GM23248 (cell line): ENCODE results near the gene SYNE1. TPM values are rescaled to one million over a fixed set of nuclear protein-coding genes. Genes with fewer than 3 reads are reported as not detected.

Experiments
- DNase-seq: peaks from one replicate; pipeline ENCODE4 v3.0.0-alpha.2; 2015
- H2AFZ ChIP-seq: fragments of 200-600 bp; sonication (generic); 2 replicates; pipeline ENCODE4 v1.6.1; 2016; ENCODE audit warnings: antibody characterized with exemption
- H3F3A ChIP-seq: fragments of 200-600 bp; sonication (generic); 2 replicates; pipeline ENCODE4 v1.6.1; 2016; ENCODE audit warnings: mild to moderate bottlenecking, antibody characterized with exemption, mixed run types; ENCODE audit not compliant: insufficient read depth
- H3K27ac ChIP-seq: fragments of 200-600 bp; sonication (generic); 2 replicates; pipeline ENCODE4 v1.5.1; 2016; ENCODE audit warnings: mild to moderate bottlenecking
- H3K27me3 ChIP-seq: fragments of 200-600 bp; sonication (generic); replicated peaks from 2 replicates; pipeline ENCODE4 v1.6.1; 2016; ENCODE audit warnings: mild to moderate bottlenecking; ENCODE audit not compliant: insufficient read depth
- H3K36me3 ChIP-seq: fragments of 200-600 bp; sonication (generic); 2 replicates; pipeline ENCODE4 v1.6.1; 2016; ENCODE audit warnings: low read depth, mild to moderate bottlenecking
- H3K4me1 ChIP-seq: fragments of 200-600 bp; sonication (generic); 2 replicates; pipeline ENCODE4 v1.6.1; 2016; ENCODE audit warnings: mild to moderate bottlenecking; ENCODE audit not compliant: insufficient read depth
- H3K4me2 ChIP-seq: fragments of 200-600 bp; sonication (generic); one replicate; pipeline ENCODE4 v1.6.1; 2016; ENCODE audit warnings: mild to moderate bottlenecking; ENCODE audit not compliant: unreplicated experiment
- H3K4me3 ChIP-seq: fragments of 200-600 bp; sonication (generic); 2 replicates; pipeline ENCODE4 v1.5.1; 2016; ENCODE audit warnings: mild to moderate bottlenecking
- H3K79me2 ChIP-seq: fragments of 200-600 bp; sonication (generic); 2 replicates; pipeline ENCODE4 v1.6.1; 2016; ENCODE audit warnings: mild to moderate bottlenecking; ENCODE audit not compliant: insufficient read depth
- H3K9ac ChIP-seq: fragments of 200-600 bp; sonication (generic); 2 replicates; pipeline ENCODE4 v1.6.1; 2016; ENCODE audit warnings: mild to moderate bottlenecking
- H3K9me2 ChIP-seq: fragments of 200-600 bp; sonication (generic); 2 replicates; pipeline ENCODE4 v1.6.1; 2016; ENCODE audit warnings: mixed run types, mild to moderate bottlenecking, moderate library complexity; ENCODE audit not compliant: insufficient read depth
- H3K9me3 ChIP-seq: fragments of 200-600 bp; sonication (generic); one replicate; pipeline ENCODE4 v1.6.1; 2017; ENCODE audit warnings: low read depth
- H4K20me1 ChIP-seq: fragments of 200-600 bp; sonication (generic); 2 replicates; pipeline ENCODE4 v1.6.0; 2016; ENCODE audit not compliant: insufficient read depth
- EZH2 ChIP-seq: fragments of 200-600 bp; sonication (generic); IDR thresholded peaks from 2 replicates; pipeline ENCODE4 v1.6.1; 2018; ENCODE audit warnings: antibody characterized with exemption, mild to moderate bottlenecking; ENCODE audit not compliant: insufficient read depth, poor library complexity, severe bottlenecking
- EZH2phosphoT487 ChIP-seq: fragments of 200-600 bp; sonication (generic); IDR thresholded peaks from 2 replicates; pipeline ENCODE4 v1.6.1; 2018; ENCODE audit warnings: antibody characterized with exemption, moderate library complexity, mild to moderate bottlenecking, low read depth; ENCODE audit not compliant: insufficient read depth
- WGBS, 2 experiments: methylation state at CpG; one replicate each; pipeline ENCODE4 v1.1.6; 2015 to 2017; ENCODE audit warnings: low lambda C conversion rate in 2 of 2, low coverage in 1 of 2; ENCODE audit errors: missing lambda C conversion rate in 2 of 2; 5-methylcytosine and 5-hydroxymethylcytosine counted together
- in situ Hi-C: fragments of 300-500 bp; cut with MboI; formaldehyde crosslinking; loops from 2 replicates; pipeline ENCODE4 v1.15.0; 2020
- polyA plus RNA-seq: library from polyadenylated mRNA; unstranded; fragments of >200 nt; fragmentation: Nextera tagmentation; extraction: Ambion mirVana; gene quantifications from 2 replicates; pipeline ENCODE4 v1.2.1, GENCODE V29; 2016
- total RNA-seq: library from RNA; depleted of rRNA; stranded (reverse); fragments of >200 nt; shearing (Covaris generic); gene quantifications from 2 replicates; pipeline ENCODE4 v1.2.3, GENCODE V29; 2014

The SYNE1 gene
- total and polyA plus RNA-seq, 2 experiments from 2014 or later = 29.2 to 95.4 TPM

- Histone ChIP-seq H3K9ac (no peak overlapping the region), H4K20me1 (no peaks in the 10 kb centered on the region), H3K9me3 (no peaks in the 10 kb centered on the region), H3K27me3 (no peaks in the 10 kb centered on the region), H3K4me2 (peak overlapping the region; percentile 29), H3F3A (peaks cover 17% of the 10 kb centered on the region; the same call in 1 of the 2 replicates), H3K4me3 (peak overlapping the region; percentile 36; the same call in 1 of the 2 replicates), H3K9me2 (no peaks in the 10 kb centered on the region), H3K4me1 (peaks cover 37% of the 10 kb centered on the region), H3K36me3 (no peaks in the 10 kb centered on the region), H2AFZ (peak overlapping the region; percentile 60), H3K79me2 (no peaks in the 10 kb centered on the region), H3K27ac (peak overlapping the region; percentile 14; the same call in 1 of the 2 replicates)
- peak; percentile 72 for DNase-seq
- in situ Hi-C loops = no loop called here
- WGBS, 2 experiments = 9 to 11% methylated on average over 4 of the region's 4 CpGs
- no peak for TF ChIP-seq EZH2
- no peak for TF ChIP-seq EZH2phosphoT487
Observed at GRCh38 chr6:152575621-152576150, 61.5 kb downstream of the SYNE1 start.

- Histone ChIP-seq H4K20me1 (no peaks in the 10 kb centered on the region), H3K79me2 (no peaks in the 10 kb centered on the region), H3K27me3 (no peaks in the 10 kb centered on the region), H3K9me3 (no peaks in the 10 kb centered on the region), H3K36me3 (no peaks in the 10 kb centered on the region), H3K9ac (no peak overlapping the region), H3K9me2 (no peaks in the 10 kb centered on the region), H3K27ac (0 out of 2 replicates have a peak overlapping the region, but pooled peaks have one; percentile 14), H2AFZ (peak overlapping the region; percentile 60), H3F3A (peaks cover 17% of the 10 kb centered on the region; the same call in 1 of the 2 replicates), H3K4me2 (peak overlapping the region; percentile 29), H3K4me1 (peaks cover 37% of the 10 kb centered on the region), H3K4me3 (no peak overlapping the region)
- no peak for DNase-seq
- TF ChIP-seq EZH2phosphoT487 (no peak), EZH2 (no peak)
- in situ Hi-C loops = no loop called here
- 40 to 44% methylated on average over 2 of the region's 2 CpGs for WGBS, 2 experiments
Observed at GRCh38 chr6:152575161-152575560, 62.0 kb downstream of the SYNE1 start.

GRCh38 chr6:152573762-152574161 lies 63.4 kb downstream of the SYNE1 start:
- no peak overlapping the region for H3K27ac ChIP-seq
- H3K9me2 ChIP-seq = no peaks in the 10 kb centered on the region
- no peaks in the 10 kb centered on the region for H3K27me3 ChIP-seq
- no peak overlapping the region for H3K9ac ChIP-seq
- in situ Hi-C loops = no loop called here
- H3K4me1 ChIP-seq = peaks cover 37% of the 10 kb centered on the region
- H4K20me1 ChIP-seq = no peaks in the 10 kb centered on the region
- no peaks in the 10 kb centered on the region for H3K79me2 ChIP-seq
- H2AFZ ChIP-seq = no peak overlapping the region
- no peaks in the 10 kb centered on the region for H3K36me3 ChIP-seq
- 26 to 35% methylated on average over 2 of the region's 2 CpGs for WGBS, 2 experiments
- no peak overlapping the region for H3K4me3 ChIP-seq
- no peak overlapping the region for H3K4me2 ChIP-seq
- TF ChIP-seq EZH2phosphoT487 = no peak
- no peaks in the 10 kb centered on the region for H3K9me3 ChIP-seq
- H3F3A ChIP-seq = peaks cover 17% of the 10 kb centered on the region; the same call in 1 of the 2 replicates
- DNase-seq = peak; percentile 33

- 45 to 49% methylated on average over 7 of the region's 7 CpGs for WGBS, 2 experiments
- H2AFZ ChIP-seq = no peak overlapping the region
- peaks cover 37% of the 10 kb centered on the region for H3K4me1 ChIP-seq
- H3K9me3 ChIP-seq = no peaks in the 10 kb centered on the region
- no peaks in the 10 kb centered on the region for H3K79me2 ChIP-seq
- no peak overlapping the region for H3K4me3 ChIP-seq
- in situ Hi-C loops = no loop called here
- H3F3A ChIP-seq = peaks cover 17% of the 10 kb centered on the region; the same call in 1 of the 2 replicates
- no peaks in the 10 kb centered on the region for H3K27me3 ChIP-seq
- no peaks in the 10 kb centered on the region for H3K36me3 ChIP-seq
- no peak overlapping the region for H3K27ac ChIP-seq
- no peaks in the 10 kb centered on the region for H3K9me2 ChIP-seq
- no peak overlapping the region for H3K9ac ChIP-seq
- H4K20me1 ChIP-seq = no peaks in the 10 kb centered on the region
- no peak for TF ChIP-seq EZH2
- TF ChIP-seq EZH2phosphoT487 = no peak
- peak; percentile 57 for DNase-seq
- H3K4me2 ChIP-seq = peak overlapping the region; percentile 10
Observed at GRCh38 chr6:152572338-152573088, 64.6 kb downstream of the SYNE1 start.
